LHCN-M2 (cell line): ENCODE measurements around the gene TRIM23. TPM values are rescaled to one million over a fixed set of nuclear protein-coding genes. Genes with fewer than 3 reads are reported as not detected.

Experiments used
- DNase-seq: peaks from one replicate; pipeline ENCODE4 v3.0.0-alpha.2; 2012; ENCODE audit warnings: low read depth
- total RNA-seq: library from RNA; depleted of rRNA; stranded (reverse); fragments of >200 nt; gene quantifications from 2 replicates; pipeline ENCODE4 v1.2.3, GENCODE V29; 2014; rRNA removed

The TRIM23 gene
- total RNA-seq, 1 experiment from 2014 or later = 17.4 TPM

GRCh38 chr5:65566505-65566904 is 57.6 kb downstream of the TRIM23 start:
- DNase-seq = no peak

DNA sequence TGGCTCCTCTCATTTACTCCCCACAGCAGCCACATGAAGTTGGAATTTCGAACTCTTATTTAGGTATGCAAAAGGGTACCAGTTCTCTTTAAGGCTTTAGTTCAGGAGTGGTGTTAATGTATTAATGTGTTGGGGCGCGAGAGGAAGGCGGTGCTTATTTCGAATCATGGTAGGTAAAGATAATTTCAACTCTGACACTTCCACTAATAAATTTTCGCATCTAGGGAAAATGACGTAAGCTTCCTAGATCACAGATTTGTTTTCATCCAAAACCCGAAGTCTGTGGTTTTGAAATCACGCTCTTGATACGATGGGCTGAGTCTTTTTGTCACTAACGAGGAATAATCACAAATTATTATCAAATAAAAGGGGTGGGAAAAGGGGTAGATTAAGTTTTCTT is 60.4 kb downstream of the TRIM23 start:
- peak; percentile 1 for DNase-seq

DNA sequence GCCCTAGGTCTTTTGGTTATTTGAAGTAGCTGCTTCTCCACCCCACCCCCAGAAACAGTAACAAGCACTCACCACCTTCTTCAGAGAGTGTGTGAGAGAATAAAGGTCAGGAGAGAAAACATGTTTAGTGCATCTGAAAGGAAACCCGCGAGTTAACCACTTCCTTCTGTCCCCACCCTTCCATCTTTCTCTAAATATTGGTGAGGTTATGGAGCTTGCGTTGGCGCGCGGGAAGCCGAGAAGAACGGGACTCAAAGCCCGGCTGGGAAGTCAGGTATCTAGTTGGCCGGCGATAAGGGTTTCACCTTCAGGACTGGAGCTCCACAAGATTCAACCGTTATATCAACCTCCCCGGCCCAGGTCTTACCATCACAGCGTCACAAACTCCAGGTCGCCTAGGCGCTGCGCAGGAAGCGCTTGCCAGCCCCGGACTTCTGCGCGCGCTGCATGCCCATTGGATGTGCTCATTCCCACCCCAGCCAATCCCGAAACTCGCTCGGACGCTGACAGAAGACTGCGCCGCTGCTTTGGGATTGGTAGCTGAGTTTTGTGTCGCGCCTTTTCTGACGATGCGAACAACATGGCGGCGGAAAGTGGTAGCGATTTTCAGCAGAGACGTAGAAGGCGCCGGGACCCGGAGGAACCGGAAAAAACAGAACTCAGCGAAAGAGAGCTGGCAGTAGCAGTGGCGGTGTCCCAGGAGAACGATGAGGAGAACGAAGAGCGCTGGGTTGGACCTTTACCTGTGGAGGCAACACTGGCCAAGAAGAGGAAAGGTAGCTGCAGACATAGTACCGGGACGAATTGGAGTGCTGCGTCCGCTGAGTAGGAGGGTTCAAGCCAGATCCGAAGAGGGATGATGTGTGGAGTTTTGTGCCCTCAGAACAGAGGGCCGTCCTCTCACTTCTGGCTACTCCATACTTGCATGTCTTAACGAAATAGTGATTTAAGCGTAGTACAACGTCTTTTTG is 61.1 kb downstream of the TRIM23 start, which contains the start of the genes CENPK and PPWD1:
CENPK (minus strand) TSS at position 438 of the 971 bp plus-strand sequence. CDS start 8,261 bp downstream, outside the sequence.
PPWD1 (plus strand) TSS at position 566 of the 971 bp plus-strand sequence; CDS start at position 581, 15 bp downstream.
- DNase-seq = peak; percentile 95

GRCh38 chr5:65556718-65557117 is 67.4 kb downstream of the TRIM23 start:
- no peak for DNase-seq

DNA sequence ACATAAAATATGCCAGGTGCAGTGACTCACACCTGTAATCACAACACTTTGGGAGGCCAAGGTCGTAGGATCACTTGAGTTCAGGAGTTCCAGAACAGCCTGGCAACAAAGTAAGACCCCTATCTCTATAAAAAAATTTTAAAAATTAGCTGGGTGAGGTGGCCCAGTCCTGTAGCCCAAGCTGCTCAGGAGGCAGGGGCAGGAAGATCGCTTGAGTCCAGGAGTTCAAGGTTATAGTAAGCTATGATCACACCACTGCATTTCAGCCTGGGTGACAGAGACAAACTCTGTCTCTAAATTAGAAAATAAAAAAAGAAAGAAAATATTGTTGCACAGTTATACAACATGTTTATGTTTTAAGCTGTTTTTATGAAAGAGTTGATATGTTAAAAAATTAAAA is 68.0 kb downstream of the TRIM23 start:
- DNase-seq = no peak

DNA sequence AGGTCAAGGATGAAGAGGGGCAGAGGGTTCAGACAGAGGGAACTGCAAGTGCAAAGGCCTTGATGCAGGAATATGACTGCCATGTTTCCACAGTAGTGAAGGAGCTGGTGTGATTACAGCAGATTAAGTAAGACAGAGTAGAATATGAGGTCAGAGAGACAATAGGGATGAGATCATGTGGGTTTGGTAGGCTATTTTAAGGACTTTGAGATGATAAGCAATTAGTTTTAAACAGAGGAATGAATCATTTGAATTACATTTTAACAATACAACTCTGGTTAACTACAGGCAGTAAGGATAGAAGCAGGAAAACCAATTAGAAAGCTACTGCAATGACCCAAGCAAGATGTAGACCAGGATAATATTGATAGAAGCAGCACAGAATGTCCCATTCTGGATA is 68.8 kb downstream of the TRIM23 start:
- no peak for DNase-seq

- no peak for DNase-seq
These were observed 70.2 kb downstream of the TRIM23 start for GRCh38 chr5:65553941-65554340.

DNA sequence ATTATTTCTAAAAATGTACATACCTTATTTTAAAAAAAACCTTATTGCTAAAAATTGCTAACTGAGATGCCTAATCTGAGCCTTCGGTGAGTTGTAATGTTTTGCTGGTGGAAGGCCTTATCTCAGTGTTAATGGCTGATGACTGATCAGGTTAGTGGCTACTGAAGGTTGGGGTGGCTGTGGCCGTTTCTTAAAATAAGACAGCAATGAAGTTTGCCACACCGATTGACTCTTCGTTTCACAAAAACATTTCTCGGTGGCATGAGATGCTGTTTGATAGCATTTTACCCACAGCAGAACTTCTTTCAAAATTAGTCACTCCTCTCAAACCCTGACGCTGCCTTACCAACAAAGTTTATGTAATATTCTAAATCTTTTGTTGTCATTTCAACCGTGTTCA is 75.9 kb downstream of the TRIM23 start:
- DNase-seq = no peak

DNA sequence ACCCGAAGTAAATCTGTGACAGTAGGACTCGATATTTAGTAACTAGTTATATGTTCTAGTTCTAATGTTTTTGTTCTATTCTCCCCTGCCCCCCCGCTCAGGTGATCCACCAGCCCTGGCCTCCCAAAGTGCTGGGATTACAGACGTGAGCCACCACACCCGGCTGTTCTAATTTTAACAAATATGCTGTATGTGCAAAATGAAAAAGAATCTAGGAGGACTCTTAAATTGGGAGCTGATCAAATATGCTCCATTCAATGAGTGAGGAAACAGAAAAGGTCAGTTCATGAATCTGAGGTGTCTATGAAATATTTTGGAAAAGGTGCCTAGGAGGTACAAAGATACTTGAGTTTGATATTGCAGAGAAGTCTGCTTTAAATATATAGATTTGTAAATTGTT is 78.0 kb downstream of the TRIM23 start:
- DNase-seq = no peak

DNA sequence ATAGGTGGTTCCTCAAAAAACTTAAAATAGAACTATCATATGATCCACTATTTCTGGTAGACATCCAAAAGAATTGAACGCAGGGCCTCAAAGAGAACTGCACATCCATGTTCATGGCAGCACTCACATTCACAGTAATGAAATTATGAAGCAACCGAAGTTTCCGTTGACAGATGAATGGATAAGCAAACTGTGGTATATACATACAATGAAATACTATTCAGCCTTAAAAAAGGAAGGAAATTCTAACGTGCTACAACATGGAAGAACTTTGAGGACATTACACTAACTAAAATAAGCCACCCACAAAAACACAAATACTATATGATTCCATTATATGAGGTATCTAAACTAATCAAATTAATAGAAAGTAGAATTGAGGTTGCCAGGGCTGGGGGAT is 79.7 kb downstream of the TRIM23 start:
- DNase-seq = no peak

DNA sequence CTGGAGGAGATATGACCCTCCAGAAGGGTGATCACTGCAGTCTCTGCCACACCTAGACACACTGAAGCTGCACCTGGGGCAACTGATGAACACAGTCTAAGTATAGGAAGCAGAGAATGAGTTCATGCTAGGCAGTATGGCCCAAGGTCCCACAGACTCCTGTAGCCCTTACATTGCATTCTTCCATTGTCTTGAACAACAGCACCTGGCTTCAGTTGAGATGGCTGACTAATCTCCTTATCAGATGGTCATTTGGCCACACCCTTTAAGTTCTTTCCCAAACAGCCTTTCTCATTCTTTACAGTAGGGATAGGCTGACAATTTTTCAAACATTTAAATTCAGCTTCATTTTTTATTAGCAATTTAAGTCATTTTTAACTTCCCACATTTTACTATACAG is 84.3 kb downstream of the TRIM23 start:
- no peak for DNase-seq

Other genes with a start within 250 kb of the TRIM23 start
- gene ADAMTS6, start 142.4 kb downstream of the TRIM23 start, total RNA-seq = 28.7 and 30.8 TPM in 2 replicates
- 41.5 and 42.8 TPM in 2 replicates for gene CENPK, start 61.2 kb downstream of the TRIM23 start, total RNA-seq
- gene PPWD1, start 61.0 kb downstream of the TRIM23 start, total RNA-seq = 28.7 and 35.6 TPM in 2 replicates
- gene SHLD3, start 694 bp upstream of the TRIM23 start, total RNA-seq = 2.1 and 2.7 TPM in 2 replicates
- gene TRAPPC13, start 694 bp upstream of the TRIM23 start, total RNA-seq = 33.4 and 36.3 TPM in 2 replicates
- gene SGTB, start 97.8 kb upstream of the TRIM23 start, total RNA-seq = 12.2 and 14.3 TPM in 2 replicates
- gene NLN, start 97.9 kb upstream of the TRIM23 start, total RNA-seq = 40.7 and 47.1 TPM in 2 replicates